Nephron (organoid): Measurements from ENCODE around the gene GPC5.

Experiments used
- H3K27ac Mint-ChIP-seq, 3 experiments: 2 replicates each; pipeline ENCODE4 v1.8.0; 2020; ENCODE audit warnings: mixed read lengths in 3 of 3, mild to moderate bottlenecking in 2 of 3, moderate library complexity in 1 of 3
- H3K27me3 Mint-ChIP-seq: 2 replicates; pipeline ENCODE4 v1.8.0; 2021; ENCODE audit warnings: low read depth, mild to moderate bottlenecking, moderate library complexity, mixed read lengths
- H3K36me3 Mint-ChIP-seq: 2 replicates; pipeline ENCODE4 v1.8.0; 2020; ENCODE audit warnings: low read depth, mixed read lengths
- H3K4me1 Mint-ChIP-seq: 2 replicates; pipeline ENCODE4 v1.8.0; 2020; ENCODE audit warnings: mixed read lengths
- H3K4me3 Mint-ChIP-seq, 3 experiments: 2 replicates each; pipeline ENCODE4 v1.8.0; 2020; ENCODE audit warnings: mild to moderate bottlenecking in 3 of 3, mixed read lengths in 3 of 3, moderate library complexity in 2 of 3
- H3K9me3 Mint-ChIP-seq: 2 replicates; pipeline ENCODE4 v1.8.0; 2020; ENCODE audit warnings: mixed read lengths
- CTCF ChIP-seq, 3 experiments: fragments of 200-600 bp; sonication (generic); IDR thresholded peaks; one replicate each; pipeline ENCODE4 v1.5.0; 2021; ENCODE audit warnings: antibody characterized with exemption in 3 of 3; ENCODE audit not compliant: unreplicated experiment in 3 of 3

The GPC5 gene

GRCh38 chr13:91510058-91510457 lies 111.6 kb downstream of the GPC5 start:
- Mint-ChIP-seq H3K27me3 (no peaks in the 10 kb centered on the region), H3K4me1 (no peaks in the 10 kb centered on the region), H3K4me3 (no peak overlapping the region), H3K36me3 (no peaks in the 10 kb centered on the region), H3K27ac (no peak overlapping the region), H3K9me3 (no peaks in the 10 kb centered on the region)
- no peak for TF ChIP-seq CTCF (IDR thresholded peaks at IDR 0.05; ENCODE audit: unreplicated experiment in 3 of 3)

GRCh38 chr13:91513790-91514189 lies 115.4 kb downstream of the GPC5 start:
- no peak for TF ChIP-seq CTCF (IDR thresholded peaks at IDR 0.05; ENCODE audit: unreplicated experiment in 3 of 3)
- no peak overlapping the region for H3K27ac Mint-ChIP-seq
- H3K4me3 Mint-ChIP-seq, result no peak overlapping the region
- peaks cover 6% of the 10 kb centered on the region for H3K36me3 Mint-ChIP-seq
- no peaks in the 10 kb centered on the region for H3K27me3 Mint-ChIP-seq
- H3K9me3 Mint-ChIP-seq, result peaks cover 4% of the 10 kb centered on the region
- no peaks in the 10 kb centered on the region for H3K4me1 Mint-ChIP-seq

GRCh38 chr13:91516799-91517198 lies 118.4 kb downstream of the GPC5 start:
- H3K27me3 Mint-ChIP-seq, result no peaks in the 10 kb centered on the region
- peaks cover 4% of the 10 kb centered on the region for H3K9me3 Mint-ChIP-seq
- no peak for TF ChIP-seq CTCF (IDR thresholded peaks at IDR 0.05; ENCODE audit: unreplicated experiment in 3 of 3)
- H3K36me3 Mint-ChIP-seq, result peaks cover 6% of the 10 kb centered on the region
- no peaks in the 10 kb centered on the region for H3K4me1 Mint-ChIP-seq
- no peak overlapping the region for H3K4me3 Mint-ChIP-seq
- no peak overlapping the region for H3K27ac Mint-ChIP-seq

GRCh38 chr13:91520952-91521351 lies 122.5 kb downstream of the GPC5 start:
- H3K27me3 Mint-ChIP-seq, result no peaks in the 10 kb centered on the region
- no peak for TF ChIP-seq CTCF (IDR thresholded peaks at IDR 0.05; ENCODE audit: unreplicated experiment in 3 of 3)
- H3K4me3 Mint-ChIP-seq, result no peak overlapping the region
- no peak overlapping the region for H3K27ac Mint-ChIP-seq
- no peaks in the 10 kb centered on the region for H3K4me1 Mint-ChIP-seq
- peaks cover 4% of the 10 kb centered on the region for H3K9me3 Mint-ChIP-seq
- H3K36me3 Mint-ChIP-seq, result peaks cover 6% of the 10 kb centered on the region

GRCh38 chr13:91523116-91523515 lies 124.7 kb downstream of the GPC5 start:
- Mint-ChIP-seq H3K27me3 (no peaks in the 10 kb centered on the region), H3K27ac (no peak overlapping the region), H3K4me3 (no peak overlapping the region), H3K36me3 (peaks cover 3% of the 10 kb centered on the region), H3K4me1 (no peaks in the 10 kb centered on the region), H3K9me3 (peaks cover 3% of the 10 kb centered on the region)
- no peak for TF ChIP-seq CTCF (IDR thresholded peaks at IDR 0.05; ENCODE audit: unreplicated experiment in 3 of 3)

GRCh38 chr13:91526543-91527033 lies 128.2 kb downstream of the GPC5 start:
- H3K9me3 Mint-ChIP-seq, result peaks cover 3% of the 10 kb centered on the region
- no peaks in the 10 kb centered on the region for H3K27me3 Mint-ChIP-seq
- TF ChIP-seq CTCF (IDR thresholded peaks at IDR 0.05; ENCODE audit: unreplicated experiment in 3 of 3), result no peak
- no peak overlapping the region for H3K4me3 Mint-ChIP-seq
- no peaks in the 10 kb centered on the region for H3K4me1 Mint-ChIP-seq
- H3K36me3 Mint-ChIP-seq, result peaks cover 3% of the 10 kb centered on the region
- H3K27ac Mint-ChIP-seq, result no peak overlapping the region
